HG03442 (cell line): ENCODE data around the gene MED25.

Source experiments
- ATAC-seq: cut with Tn5 transposase; IDR thresholded peaks from one replicate; pipeline ENCODE4 v1.9.1; 2021; ENCODE audit warnings: mild to moderate bottlenecking, moderate library complexity; ENCODE audit not compliant: unreplicated experiment

Gene MED25

GRCh38 chr19:49884109-49884508 is 66.0 kb downstream of the MED25 start:
- ATAC-seq, result no peak

GRCh38 chr19:49884760-49885159 is 66.7 kb downstream of the MED25 start:
- ATAC-seq, result no peak
